ENCODE data around the gene RPAP2.
"Not testable (repeated sequence)": the region's sequence is repeated elsewhere in the genome, so short reads cannot be mapped to it uniquely, and the experiment has no call there.

The RPAP2 gene

GRCh38 chr1:92424381-92424780 lies 125.5 kb downstream of the RPAP2 start:
- Mint-ChIP-seq H3K36me3 (ENCODE audit: low read depth) (no peaks in the 10 kb centered on the region), H3K9me3 (no peaks in the 10 kb centered on the region), H3K4me1 (peaks cover 5% of the 10 kb centered on the region), H3K27me3 (ENCODE audit: low read depth, poor library complexity) (no peaks in the 10 kb centered on the region), H3K27ac (no peak overlapping the region), H3K4me3 (no peak overlapping the region)
- TF ChIP-seq CTCF (IDR thresholded peaks at IDR 0.05) = no peak
- no peak for DNase-seq

GRCh38 chr1:92425617-92426016 lies 126.8 kb downstream of the RPAP2 start:
- no peak for DNase-seq
- no peak for TF ChIP-seq CTCF (IDR thresholded peaks at IDR 0.05)
- Mint-ChIP-seq H3K36me3 (ENCODE audit: low read depth) (no peaks in the 10 kb centered on the region), H3K27ac (no peak overlapping the region), H3K4me3 (no peak overlapping the region), H3K9me3 (no peaks in the 10 kb centered on the region), H3K27me3 (ENCODE audit: low read depth, poor library complexity) (no peaks in the 10 kb centered on the region), H3K4me1 (peaks cover 5% of the 10 kb centered on the region)

GRCh38 chr1:92430030-92430429 lies 131.2 kb downstream of the RPAP2 start:
- DNase-seq = no peak
- H3K9me3 Mint-ChIP-seq = peaks cover 9% of the 10 kb centered on the region
- H3K27me3 Mint-ChIP-seq (ENCODE audit: low read depth, poor library complexity) = no peaks in the 10 kb centered on the region
- H3K4me1 Mint-ChIP-seq = no peaks in the 10 kb centered on the region
- TF ChIP-seq CTCF (IDR thresholded peaks at IDR 0.05) = no peak
- no peak overlapping the region for H3K4me3 Mint-ChIP-seq
- no peak overlapping the region for H3K27ac Mint-ChIP-seq
- H3K36me3 Mint-ChIP-seq (ENCODE audit: low read depth) = no peaks in the 10 kb centered on the region

GRCh38 chr1:92434572-92434971 lies 135.7 kb downstream of the RPAP2 start:
- not testable (repeated sequence) for H3K4me3 Mint-ChIP-seq; H3K36me3 Mint-ChIP-seq (ENCODE audit: low read depth); DNase-seq; H3K27ac Mint-ChIP-seq; H3K27me3 Mint-ChIP-seq (ENCODE audit: low read depth, poor library complexity); H3K4me1 Mint-ChIP-seq
- peaks cover 29% of the 10 kb centered on the region for H3K9me3 Mint-ChIP-seq

GRCh38 chr1:92439291-92439690 lies 140.4 kb downstream of the RPAP2 start:
- Mint-ChIP-seq H3K4me1 (no peaks in the 10 kb centered on the region), H3K36me3 (ENCODE audit: low read depth) (no peaks in the 10 kb centered on the region), H3K4me3 (no peak overlapping the region), H3K27me3 (ENCODE audit: low read depth, poor library complexity) (no peaks in the 10 kb centered on the region), H3K9me3 (peaks cover 21% of the 10 kb centered on the region), H3K27ac (no peak overlapping the region)
- TF ChIP-seq CTCF (IDR thresholded peaks at IDR 0.05) = no peak
- DNase-seq = no peak

GRCh38 chr1:92441316-92441696 lies 142.4 kb downstream of the RPAP2 start:
- Mint-ChIP-seq H3K4me3 (no peak overlapping the region), H3K9me3 (peaks cover 9% of the 10 kb centered on the region), H3K27me3 (ENCODE audit: low read depth, poor library complexity) (no peaks in the 10 kb centered on the region), H3K36me3 (ENCODE audit: low read depth) (no peaks in the 10 kb centered on the region), H3K4me1 (no peaks in the 10 kb centered on the region), H3K27ac (no peak overlapping the region)
- no peak for DNase-seq
- TF ChIP-seq CTCF (IDR thresholded peaks at IDR 0.05) = no peak
